Measurements from ENCODE around the gene WDR72.

- TF ChIP-seq CTCF (conservative IDR thresholded peaks at IDR 0.05; ENCODE audit: low read depth in 2 of 2) (no peak), REST (IDR thresholded peaks at IDR 0.05; ENCODE audit: unreplicated experiment) (no peak), POLR2AphosphoS5 (IDR thresholded peaks at IDR 0.05; ENCODE audit: low read depth) (no peak), EZH2 (IDR thresholded peaks at IDR 0.05; ENCODE audit: low read depth, unreplicated experiment) (no peak), EZH2phosphoT487 (IDR thresholded peaks at IDR 0.05; ENCODE audit: unreplicated experiment) (no peak), CREB1 (CRISPR knock-in tag; IDR thresholded peaks at IDR 0.05; ENCODE audit: low read depth) (no peak), JUNB (IDR thresholded peaks at IDR 0.05; ENCODE audit: unreplicated experiment) (no peak), STAT1 (IDR thresholded peaks at IDR 0.05; ENCODE audit: unreplicated experiment) (no peak), ZNF114 (CRISPR knock-in tag; IDR thresholded peaks at IDR 0.05) (no peak)
These were observed 269.1 kb downstream of the WDR72 start for GRCh38 chr15:53490341-53490740.

Data from GM23338 (cell line).